ENCODE data around the gene ACBD7.

- TF ChIP-seq CTCF (IDR thresholded peaks at IDR 0.05) (no peak), EZH2 (IDR thresholded peaks at IDR 0.05; ENCODE audit: borderline replicate concordance, insufficient read depth, low read depth, low read length, poor library complexity, severe bottlenecking) (no peak)
These were observed 50.9 kb downstream of the ACBD7 start for GRCh38 chr10:15037691-15038090.
